Stimulated activated CD8-positive, alpha-beta memory T cell treated with anti-CD3 and anti-CD28 coated beads, Interleukin-12 subunit alpha, Interleukin-12 subunit beta, amount 100 ng/mL, for 4 hours (primary cell): ENCODE data around the gene NOD2.

Source experiments
- DNase-seq: peaks from one replicate; pipeline ENCODE4 v3.0.0-alpha.2; 2020; ENCODE audit warnings: low read depth

NOD2 gene

DNA sequence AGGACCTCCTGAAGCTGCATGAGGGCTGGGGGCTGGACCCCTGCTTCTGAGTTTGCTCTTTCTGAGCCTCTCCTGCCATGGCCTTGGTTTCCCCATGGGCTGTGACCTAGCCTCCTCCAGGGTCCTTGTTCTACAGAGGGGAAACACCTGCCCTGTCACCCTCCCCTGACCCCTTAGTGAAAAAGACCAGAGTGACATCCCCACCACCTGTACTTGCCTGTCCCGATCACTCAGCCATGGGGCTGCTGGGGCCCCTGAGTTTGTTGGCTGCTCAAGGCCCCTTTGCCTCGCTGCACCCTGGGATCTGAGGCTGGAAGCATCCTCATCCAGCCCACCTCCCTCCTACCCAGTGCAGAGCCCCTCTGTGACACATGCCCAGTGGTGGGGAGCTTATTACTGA is 800 bp downstream of the NOD2 start:
- no peak for DNase-seq

DNA sequence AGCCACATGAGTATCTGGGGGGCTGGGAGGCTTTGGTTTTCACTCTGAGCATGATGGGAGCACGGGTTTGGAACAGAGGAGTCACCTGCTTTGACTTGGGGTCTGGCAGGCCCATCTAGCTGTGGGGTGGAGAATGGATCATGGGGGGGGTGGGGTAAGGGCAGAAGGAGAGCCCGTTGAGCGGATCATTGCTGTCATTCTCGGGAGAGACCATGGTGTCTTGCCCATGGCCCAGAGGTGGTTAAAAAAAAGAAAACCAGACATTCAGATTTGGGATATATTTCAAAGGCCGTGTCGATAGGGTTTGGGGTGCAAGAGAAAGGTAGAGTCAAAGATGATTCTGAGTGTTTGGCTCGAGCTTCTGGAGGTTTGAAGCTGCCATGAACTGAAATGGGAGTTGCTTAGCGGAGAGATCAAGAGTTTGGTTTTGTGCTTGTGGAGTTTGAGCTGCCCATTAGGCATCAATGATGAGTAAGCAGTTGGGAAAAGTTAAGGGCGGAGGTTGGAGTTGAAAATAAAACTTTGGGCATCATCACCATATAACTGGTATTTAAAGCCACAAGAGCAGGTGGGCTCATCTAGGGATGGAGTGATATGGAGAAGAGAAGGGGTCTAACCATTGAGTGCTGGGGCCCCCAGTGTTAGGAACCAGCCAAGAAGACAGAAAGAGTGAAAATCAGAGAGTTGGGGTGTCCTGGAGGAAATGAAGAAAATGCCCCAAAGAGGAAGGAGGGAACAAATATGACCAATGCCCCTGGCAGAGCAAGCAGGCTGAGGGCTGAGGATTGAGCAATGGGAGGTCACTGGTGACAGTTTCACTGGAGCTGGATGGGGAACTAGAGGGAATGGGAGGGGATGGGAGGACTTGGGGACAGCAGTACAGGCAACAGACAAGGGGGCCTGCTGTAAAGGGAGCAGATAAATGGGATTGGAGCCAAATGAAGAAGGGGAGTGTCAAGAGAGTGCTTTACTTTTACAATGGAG is 1.9 kb downstream of the NOD2 start:
- DNase-seq: no peak

- DNase-seq: no peak
These were observed 2.7 kb downstream of the NOD2 start for GRCh38 chr16:50696126-50696525.

DNA sequence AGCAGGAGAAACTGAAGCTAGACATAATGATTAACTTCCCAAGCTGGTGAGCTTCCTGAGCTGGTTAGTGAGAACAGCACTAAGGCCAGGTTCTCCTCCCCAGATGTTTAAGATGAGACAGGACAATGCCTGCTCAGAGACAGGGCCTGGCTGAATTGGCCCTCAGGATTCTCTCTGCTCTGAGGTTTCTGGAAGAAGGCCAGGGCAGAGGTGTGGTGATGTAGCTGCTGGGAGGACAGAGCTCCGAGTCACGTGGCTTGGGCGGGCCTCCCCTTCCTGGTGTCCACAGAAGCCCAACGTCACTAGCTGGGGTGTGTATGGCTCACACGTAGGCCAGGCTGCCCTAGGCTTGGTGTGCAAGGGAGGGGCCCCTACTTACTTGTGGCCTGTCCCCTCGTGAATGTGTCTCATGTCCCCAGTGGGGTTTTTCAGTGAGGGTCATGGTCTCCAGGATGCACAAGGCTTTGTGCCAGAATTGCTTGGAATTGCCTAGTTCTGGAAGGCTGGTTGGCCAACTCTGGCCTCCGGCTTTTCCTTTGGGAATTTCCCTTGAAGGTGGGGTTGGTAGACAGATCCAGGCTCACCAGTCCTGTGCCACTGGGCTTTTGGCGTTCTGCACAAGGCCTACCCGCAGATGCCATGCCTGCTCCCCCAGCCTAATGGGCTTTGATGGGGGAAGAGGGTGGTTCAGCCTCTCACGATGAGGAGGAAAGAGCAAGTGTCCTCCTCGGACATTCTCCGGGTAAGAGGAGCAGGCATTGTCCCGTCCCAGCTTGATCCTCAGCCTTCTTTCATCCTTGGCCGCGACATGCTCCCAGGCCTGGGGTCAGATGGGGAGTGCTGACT is 3.4 kb downstream of the NOD2 start:
- peak; percentile 28 for DNase-seq

- DNase-seq: no peak
These were observed 4.0 kb downstream of the NOD2 start for GRCh38 chr16:50697421-50697715.

DNA sequence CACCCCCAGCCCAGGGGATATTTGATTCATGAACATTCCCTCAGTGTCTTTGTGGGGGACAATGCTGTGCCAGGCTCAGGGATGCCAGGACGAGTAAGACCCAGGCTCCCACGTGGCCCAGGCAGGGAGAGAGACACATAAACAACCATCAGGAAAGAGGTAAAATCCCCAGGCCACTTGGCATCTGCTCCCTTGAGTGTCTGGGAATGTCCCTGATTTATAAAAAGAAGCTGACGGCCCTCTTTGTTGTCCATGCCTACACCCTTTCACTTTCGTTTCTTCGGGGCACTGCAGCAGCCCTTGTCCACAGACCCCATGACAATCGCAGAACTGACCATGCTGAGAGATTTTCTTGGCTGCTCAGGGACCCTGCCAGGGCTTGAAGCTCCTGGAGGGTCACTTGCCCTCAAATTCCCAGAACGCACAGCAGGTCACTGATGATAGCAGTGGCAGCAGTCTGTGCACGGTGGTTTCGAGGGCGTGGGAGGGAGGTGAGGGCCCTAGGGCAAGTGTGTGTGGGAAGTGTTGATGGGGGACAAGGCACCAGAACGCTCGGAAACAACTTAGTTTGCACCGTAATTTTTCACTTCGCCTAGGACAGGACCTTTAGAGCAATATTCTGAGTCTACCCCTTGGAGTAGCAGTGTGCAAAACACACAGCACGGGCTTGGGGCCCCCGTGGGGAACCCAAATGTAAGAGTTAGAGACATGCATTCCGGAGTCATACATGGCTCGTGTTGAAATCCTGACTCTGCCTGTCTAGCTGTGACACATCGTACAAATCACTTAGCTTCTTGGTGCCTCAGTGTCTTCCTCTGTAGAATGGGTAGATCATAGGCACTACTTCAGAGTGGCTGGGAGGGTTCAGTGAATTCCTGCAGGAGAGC is 4.7 kb downstream of the NOD2 start:
- peak; percentile 37 for DNase-seq

DNA sequence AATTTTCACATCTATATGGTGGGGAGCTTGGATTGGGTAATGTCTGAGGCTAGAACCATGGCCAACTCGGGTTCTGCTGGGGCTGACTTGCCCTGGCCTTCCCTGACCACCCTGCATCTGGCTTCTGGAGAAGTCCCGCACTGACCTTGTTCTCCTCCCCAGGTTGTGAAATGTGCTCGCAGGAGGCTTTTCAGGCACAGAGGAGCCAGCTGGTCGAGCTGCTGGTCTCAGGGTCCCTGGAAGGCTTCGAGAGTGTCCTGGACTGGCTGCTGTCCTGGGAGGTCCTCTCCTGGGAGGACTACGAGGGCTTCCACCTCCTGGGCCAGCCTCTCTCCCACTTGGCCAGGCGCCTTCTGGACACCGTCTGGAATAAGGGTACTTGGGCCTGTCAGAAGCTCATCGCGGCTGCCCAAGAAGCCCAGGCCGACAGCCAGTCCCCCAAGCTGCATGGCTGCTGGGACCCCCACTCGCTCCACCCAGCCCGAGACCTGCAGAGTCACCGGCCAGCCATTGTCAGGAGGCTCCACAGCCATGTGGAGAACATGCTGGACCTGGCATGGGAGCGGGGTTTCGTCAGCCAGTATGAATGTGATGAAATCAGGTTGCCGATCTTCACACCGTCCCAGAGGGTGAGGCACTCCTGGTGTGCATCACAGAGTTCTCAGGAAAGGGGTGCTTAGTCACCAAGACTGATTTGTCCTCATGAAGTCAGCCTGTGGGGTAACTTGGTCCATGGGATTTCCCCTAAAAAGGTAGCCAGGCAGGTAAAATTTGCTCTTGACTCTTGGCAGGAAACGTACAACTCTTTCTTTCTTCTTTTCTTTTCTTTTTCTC is 6.1 kb downstream of the NOD2 start:
- no peak for DNase-seq

DNA sequence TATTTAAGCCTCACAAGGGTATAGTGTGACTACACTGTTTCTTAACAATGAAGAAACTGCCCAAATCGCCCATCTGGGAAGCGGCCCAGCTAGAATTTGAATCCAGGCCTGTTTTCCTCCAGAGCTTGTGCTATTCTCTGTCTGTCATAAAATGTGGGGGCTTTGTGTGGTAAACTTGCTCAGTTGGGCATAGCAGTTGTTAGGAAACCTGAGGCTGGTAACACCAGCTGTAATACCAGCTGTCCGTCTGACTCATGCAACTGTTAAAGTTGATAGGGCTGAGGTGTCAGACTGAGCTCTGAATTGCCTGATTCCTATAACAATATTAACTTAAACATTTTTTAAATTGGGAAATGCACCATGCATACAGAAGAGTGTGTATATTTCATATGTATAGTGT is 9.3 kb downstream of the NOD2 start:
- DNase-seq: no peak

GRCh38 chr16:50704245-50704644 is 10.8 kb downstream of the NOD2 start:
- DNase-seq: no peak

GRCh38 chr16:50705436-50706110 is 12.2 kb downstream of the NOD2 start:
- DNase-seq: no peak

DNA sequence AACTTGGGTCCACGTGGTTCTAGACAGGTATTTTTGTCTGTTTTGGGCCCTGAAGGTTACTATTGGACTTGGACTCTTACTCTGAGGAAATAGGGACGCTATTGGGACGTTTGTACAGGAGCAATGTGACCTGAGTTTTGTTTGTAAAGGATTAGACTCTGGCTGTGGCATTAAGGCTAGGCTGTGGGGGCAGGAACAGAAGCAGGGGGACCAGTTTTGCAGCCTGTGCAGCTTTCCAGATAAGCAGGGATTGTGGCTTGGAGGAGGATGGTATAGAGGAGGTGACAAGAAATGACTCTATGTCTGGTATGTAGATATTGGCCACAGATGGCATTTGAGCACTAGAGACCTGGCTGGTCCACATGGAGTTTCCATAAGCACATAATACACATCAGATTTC is 12.8 kb downstream of the NOD2 start:
- no peak for DNase-seq

- DNase-seq: no peak
These were observed 15.1 kb downstream of the NOD2 start for GRCh38 chr16:50708373-50709060.

- no peak for DNase-seq
These were observed 15.8 kb downstream of the NOD2 start for GRCh38 chr16:50709061-50709684.

DNA sequence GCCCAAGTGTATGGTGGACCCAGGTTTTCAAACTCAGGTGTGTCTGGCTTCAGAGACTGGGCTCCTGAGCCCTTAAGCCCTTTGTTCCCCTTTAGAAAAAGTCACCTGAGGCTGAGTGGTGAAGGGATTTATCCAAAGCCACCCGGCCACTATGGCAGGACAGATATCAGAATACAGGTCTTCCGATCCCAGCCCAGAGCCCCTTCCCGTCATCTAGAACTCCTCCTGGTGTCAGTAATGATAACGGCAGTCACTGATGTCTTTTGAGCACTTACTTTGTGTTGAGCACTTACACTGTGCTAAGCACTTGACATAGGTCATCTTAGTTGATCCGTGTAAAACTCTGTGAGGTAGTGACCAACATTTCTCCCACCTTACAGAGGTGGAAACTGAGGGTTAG is 16.6 kb downstream of the NOD2 start:
- DNase-seq: no peak

- no peak for DNase-seq
These were observed 17.6 kb downstream of the NOD2 start for GRCh38 chr16:50711040-50711439.

DNA sequence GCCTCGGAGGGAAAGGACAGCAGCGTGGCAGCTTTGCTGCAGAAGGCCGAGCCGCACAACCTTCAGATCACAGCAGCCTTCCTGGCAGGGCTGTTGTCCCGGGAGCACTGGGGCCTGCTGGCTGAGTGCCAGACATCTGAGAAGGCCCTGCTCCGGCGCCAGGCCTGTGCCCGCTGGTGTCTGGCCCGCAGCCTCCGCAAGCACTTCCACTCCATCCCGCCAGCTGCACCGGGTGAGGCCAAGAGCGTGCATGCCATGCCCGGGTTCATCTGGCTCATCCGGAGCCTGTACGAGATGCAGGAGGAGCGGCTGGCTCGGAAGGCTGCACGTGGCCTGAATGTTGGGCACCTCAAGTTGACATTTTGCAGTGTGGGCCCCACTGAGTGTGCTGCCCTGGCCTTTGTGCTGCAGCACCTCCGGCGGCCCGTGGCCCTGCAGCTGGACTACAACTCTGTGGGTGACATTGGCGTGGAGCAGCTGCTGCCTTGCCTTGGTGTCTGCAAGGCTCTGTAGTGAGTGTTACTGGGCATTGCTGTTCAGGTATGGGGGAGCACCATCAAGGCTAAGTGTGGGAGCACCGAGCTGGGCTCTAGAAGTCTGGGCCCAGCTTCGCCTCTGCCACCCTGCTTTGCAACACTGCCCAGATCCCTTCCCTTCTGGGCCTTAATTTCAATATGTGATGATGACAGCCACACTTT is 18.6 kb downstream of the NOD2 start:
- DNase-seq: no peak

GRCh38 chr16:50712560-50712898 is 19.1 kb downstream of the NOD2 start:
- DNase-seq: no peak

- DNase-seq: no peak
These were observed 19.6 kb downstream of the NOD2 start for GRCh38 chr16:50712956-50713355.

DNA sequence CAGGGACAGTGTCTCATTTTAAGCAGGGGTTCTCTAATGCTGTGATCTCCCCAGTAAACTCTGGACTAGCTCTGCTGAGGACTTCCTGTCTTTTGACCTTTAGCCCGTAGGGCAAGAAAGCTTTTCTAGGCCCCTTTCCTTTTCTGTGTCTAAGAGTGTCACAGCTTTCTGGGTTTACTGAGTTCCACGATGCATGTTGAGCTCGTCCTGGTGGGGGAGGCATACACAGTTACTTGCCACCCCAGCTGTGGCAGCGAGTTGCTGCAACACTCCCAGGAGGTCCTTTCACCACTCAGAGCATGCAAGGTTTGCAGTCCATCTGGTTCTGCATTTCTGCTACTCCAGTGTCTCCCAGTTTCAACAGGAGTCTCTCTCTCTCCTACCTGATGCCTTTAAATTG is 23.7 kb downstream of the NOD2 start:
- DNase-seq: no peak
